Osteoblast (primary cell): ENCODE results near the gene NUP42. TPM values are rescaled to one million over a fixed set of nuclear protein-coding genes. Genes with fewer than 3 reads are reported as not detected.
A peak's percentile ranks its signal among the peaks of the same experiment; 100 is the strongest.
"Not testable (repeated sequence)": the region's sequence is repeated elsewhere in the genome, so short reads cannot be mapped to it uniquely, and the experiment has no call there.

Source experiments
- DNase-seq: peaks from one replicate; pipeline ENCODE4 v3.0.0; 2011; ENCODE audit warnings: low spot score, mixed read lengths; ENCODE audit not compliant: insufficient read length; ENCODE audit errors: missing footprints
- H2AFZ ChIP-seq: 2 replicates; pipeline ENCODE4 v1.6.0; 2011; ENCODE audit warnings: mild to moderate bottlenecking, low read length
- H3K27ac ChIP-seq: 2 replicates; pipeline ENCODE4 v1.5.1; 2011; ENCODE audit warnings: mild to moderate bottlenecking, low read depth, low read length, moderate library complexity
- H3K27me3 ChIP-seq: 2 replicates; pipeline ENCODE4 v1.6.0; 2012; ENCODE audit warnings: mild to moderate bottlenecking, control low read depth, inconsistent platforms, low read length, moderate library complexity; ENCODE audit not compliant: insufficient read depth
- H3K36me3 ChIP-seq: 2 replicates; pipeline ENCODE4 v1.5.1; 2011; ENCODE audit warnings: mild to moderate bottlenecking, low read length, control low read depth, moderate library complexity; ENCODE audit not compliant: insufficient read depth
- H3K4me1 ChIP-seq: 2 replicates; pipeline ENCODE4 v1.5.1; 2011; ENCODE audit warnings: mild to moderate bottlenecking, low read length, control low read depth, moderate library complexity; ENCODE audit not compliant: insufficient read depth
- H3K4me2 ChIP-seq: 2 replicates; pipeline ENCODE4 v1.6.0; 2011; ENCODE audit warnings: mild to moderate bottlenecking, low read length; ENCODE audit not compliant: insufficient read depth
- H3K4me3 ChIP-seq: fragments of 200-600 bp; sonication (generic); 3 replicates; pipeline ENCODE4 v1.5.1; 2012; ENCODE audit warnings: mild to moderate bottlenecking, low read length, inconsistent platforms; ENCODE audit not compliant: insufficient read depth
- H3K79me2 ChIP-seq: 2 replicates; pipeline ENCODE4 v1.6.0; 2012; ENCODE audit warnings: mild to moderate bottlenecking, low read length, control low read depth, inconsistent platforms; ENCODE audit not compliant: insufficient read depth
- H3K9me3 ChIP-seq: 2 replicates; pipeline ENCODE4 v1.5.1; 2011; ENCODE audit warnings: low read depth, low read length, control low read depth
- H4K20me1 ChIP-seq: 2 replicates; pipeline ENCODE4 v1.6.0; 2012; ENCODE audit warnings: mild to moderate bottlenecking, low read length, control low read depth; ENCODE audit not compliant: insufficient read depth
- total RNA-seq: library from RNA; depleted of rRNA; stranded (reverse); fragments of >200 nt; gene quantifications from 2 replicates; pipeline ENCODE4 v1.2.3, GENCODE V29; 2012
- TF ChIP-seq, protein P1 (sequence below): IDR thresholded peaks from 2 replicates; pipeline ENCODE4 v1.5.1; 2011; ENCODE audit warnings: mild to moderate bottlenecking, low read depth, low read length, moderate library complexity; ENCODE audit errors: extremely low read depth

The NUP42 gene
- total RNA-seq, 1 donor = 22.4 TPM

DNA sequence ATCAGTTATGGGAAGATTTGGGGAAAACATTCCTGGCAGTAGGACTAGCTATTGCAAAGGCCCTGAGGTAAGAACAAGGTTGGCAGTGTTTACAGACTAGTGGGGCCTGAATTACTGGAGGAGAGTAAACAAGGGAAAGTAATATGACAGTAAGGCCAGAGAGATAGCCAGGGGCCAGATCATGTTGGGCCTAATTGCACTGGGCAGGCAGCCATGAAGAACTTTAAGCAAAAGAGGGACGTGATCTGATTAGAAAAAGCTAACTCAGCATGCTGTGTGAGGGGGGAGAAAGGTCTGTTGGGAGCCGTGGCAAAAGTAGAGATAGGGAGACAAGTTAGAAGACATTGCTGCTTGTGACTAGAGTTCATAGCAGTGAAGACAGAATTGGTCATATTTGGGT is 9.2 kb downstream of the NUP42 start:
- no peaks in the 10 kb centered on the region for H4K20me1 ChIP-seq
- no peaks in the 10 kb centered on the region for H3K27me3 ChIP-seq
- H3K27ac ChIP-seq = no peak overlapping the region
- no peak overlapping the region for H3K4me2 ChIP-seq
- no peak overlapping the region for H2AFZ ChIP-seq
- H3K36me3 ChIP-seq = peaks cover 49% of the 10 kb centered on the region
- no peaks in the 10 kb centered on the region for H3K9me3 ChIP-seq
- H3K4me3 ChIP-seq = no peak overlapping the region
- H3K79me2 ChIP-seq = peaks cover 30% of the 10 kb centered on the region
- TF ChIP-seq, protein P1, sequence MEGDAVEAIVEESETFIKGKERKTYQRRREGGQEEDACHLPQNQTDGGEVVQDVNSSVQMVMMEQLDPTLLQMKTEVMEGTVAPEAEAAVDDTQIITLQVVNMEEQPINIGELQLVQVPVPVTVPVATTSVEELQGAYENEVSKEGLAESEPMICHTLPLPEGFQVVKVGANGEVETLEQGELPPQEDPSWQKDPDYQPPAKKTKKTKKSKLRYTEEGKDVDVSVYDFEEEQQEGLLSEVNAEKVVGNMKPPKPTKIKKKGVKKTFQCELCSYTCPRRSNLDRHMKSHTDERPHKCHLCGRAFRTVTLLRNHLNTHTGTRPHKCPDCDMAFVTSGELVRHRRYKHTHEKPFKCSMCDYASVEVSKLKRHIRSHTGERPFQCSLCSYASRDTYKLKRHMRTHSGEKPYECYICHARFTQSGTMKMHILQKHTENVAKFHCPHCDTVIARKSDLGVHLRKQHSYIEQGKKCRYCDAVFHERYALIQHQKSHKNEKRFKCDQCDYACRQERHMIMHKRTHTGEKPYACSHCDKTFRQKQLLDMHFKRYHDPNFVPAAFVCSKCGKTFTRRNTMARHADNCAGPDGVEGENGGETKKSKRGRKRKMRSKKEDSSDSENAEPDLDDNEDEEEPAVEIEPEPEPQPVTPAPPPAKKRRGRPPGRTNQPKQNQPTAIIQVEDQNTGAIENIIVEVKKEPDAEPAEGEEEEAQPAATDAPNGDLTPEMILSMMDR = no peak
- no peaks in the 10 kb centered on the region for H3K4me1 ChIP-seq
- no peak for DNase-seq

DNA sequence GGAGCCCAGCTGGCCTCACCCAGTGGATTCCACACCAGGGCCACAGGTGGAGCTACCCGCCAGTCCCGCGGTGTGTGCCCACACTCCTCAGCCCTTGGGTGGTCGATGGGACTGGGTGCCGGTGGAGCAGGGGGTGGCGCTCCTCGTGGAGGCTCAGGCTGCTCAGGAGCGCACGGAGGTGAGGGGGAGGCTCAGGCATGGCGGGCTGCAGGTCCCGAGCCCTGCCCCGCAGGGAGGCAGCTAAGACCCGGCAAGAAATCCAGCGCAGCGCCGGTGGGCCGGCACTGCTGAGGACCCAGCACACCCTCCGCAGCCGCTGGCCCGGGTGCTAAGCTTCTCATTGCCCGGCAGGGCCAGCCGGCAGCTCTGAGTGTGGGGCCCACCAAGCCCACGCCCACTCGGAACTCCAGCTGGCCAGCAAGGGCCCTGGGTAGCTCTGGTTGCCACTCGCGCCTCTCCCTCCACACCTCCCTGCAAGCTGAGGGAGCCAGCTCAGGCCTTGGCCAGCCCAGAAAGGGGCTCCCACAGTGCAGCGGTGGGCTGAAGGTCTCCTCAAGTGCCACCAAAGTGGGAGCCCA is 11.9 kb downstream of the NUP42 start:
- H3K27ac ChIP-seq, H3K9me3 ChIP-seq, H4K20me1 ChIP-seq, H3K4me1 ChIP-seq, DNase-seq, H3K4me3 ChIP-seq, H3K4me2 ChIP-seq, H2AFZ ChIP-seq, H3K27me3 ChIP-seq: not testable (repeated sequence)
- Histone ChIP-seq H3K79me2 (peaks cover 16% of the 10 kb centered on the region), H3K36me3 (peaks cover 42% of the 10 kb centered on the region)

DNA sequence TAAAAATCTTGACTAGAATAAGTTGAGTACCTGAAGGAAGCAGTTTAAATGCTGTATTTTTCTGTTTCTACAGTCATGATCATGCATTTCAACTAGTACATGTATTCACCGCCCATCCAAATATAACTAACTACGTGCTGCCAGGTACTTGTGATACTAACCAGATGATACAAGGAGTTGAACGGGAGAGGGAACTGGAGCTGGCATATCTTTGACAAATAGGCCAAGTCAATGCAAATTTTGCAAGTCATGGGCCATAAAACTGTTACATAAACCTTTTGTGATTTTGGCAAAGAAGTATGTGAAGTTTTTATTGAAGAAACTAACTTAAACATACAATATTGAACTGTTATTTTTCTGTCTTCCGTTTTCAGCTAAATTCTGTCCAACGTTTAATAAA is 14.5 kb downstream of the NUP42 start:
- DNase-seq = peak; percentile 29
- no peaks in the 10 kb centered on the region for H4K20me1 ChIP-seq
- H3K27ac ChIP-seq = no peak overlapping the region
- H2AFZ ChIP-seq = no peak overlapping the region
- no peaks in the 10 kb centered on the region for H3K9me3 ChIP-seq
- no peaks in the 10 kb centered on the region for H3K4me1 ChIP-seq
- H3K79me2 ChIP-seq = no peaks in the 10 kb centered on the region
- H3K36me3 ChIP-seq = peaks cover 53% of the 10 kb centered on the region
- no peaks in the 10 kb centered on the region for H3K27me3 ChIP-seq
- H3K4me2 ChIP-seq = no peak overlapping the region
- H3K4me3 ChIP-seq = no peak overlapping the region
- TF ChIP-seq, protein P1 = no peak

DNA sequence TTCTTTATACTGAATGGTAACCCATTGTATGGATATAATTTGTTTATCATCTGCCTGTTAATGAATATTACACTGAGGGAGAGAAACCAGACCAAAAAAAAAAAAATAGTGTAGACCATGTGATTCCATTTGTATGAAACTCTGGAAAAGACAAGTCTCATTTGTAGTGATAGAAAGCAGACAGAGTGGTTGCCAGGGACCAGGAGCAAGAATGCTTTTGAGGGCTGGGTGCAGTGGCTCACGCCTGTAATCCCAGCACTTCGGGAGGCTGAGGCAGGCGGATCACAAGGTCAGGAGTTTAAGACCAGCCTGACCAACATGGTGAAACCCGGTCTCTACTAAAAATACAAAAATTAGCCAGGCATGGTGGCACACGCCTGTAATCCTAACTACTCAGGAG is 15.9 kb downstream of the NUP42 start:
- H3K4me1 ChIP-seq, H3K4me2 ChIP-seq, H3K4me3 ChIP-seq, H4K20me1 ChIP-seq, H3K27me3 ChIP-seq, H3K79me2 ChIP-seq, H3K9me3 ChIP-seq, DNase-seq, H3K27ac ChIP-seq, H2AFZ ChIP-seq: not testable (repeated sequence)
- H3K36me3 ChIP-seq = peaks cover 53% of the 10 kb centered on the region

DNA sequence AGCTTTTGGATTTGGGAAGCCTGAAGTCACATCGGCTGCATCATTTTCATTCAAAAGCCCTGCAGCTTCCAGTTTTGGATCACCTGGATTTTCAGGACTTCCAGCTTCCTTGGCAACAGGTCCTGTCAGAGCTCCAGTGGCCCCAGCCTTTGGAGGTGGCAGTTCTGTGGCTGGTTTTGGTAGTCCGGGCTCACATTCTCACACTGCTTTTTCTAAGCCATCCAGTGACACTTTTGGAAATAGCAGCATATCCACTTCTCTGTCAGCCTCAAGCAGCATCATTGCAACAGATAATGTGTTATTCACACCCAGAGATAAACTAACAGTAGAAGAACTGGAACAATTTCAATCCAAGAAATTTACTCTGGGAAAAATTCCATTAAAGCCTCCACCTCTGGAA is 18.5 kb downstream of the NUP42 start:
- no peaks in the 10 kb centered on the region for H4K20me1 ChIP-seq
- H3K27ac ChIP-seq = no peak overlapping the region
- no peaks in the 10 kb centered on the region for H3K9me3 ChIP-seq
- H3K4me1 ChIP-seq = no peaks in the 10 kb centered on the region
- H3K79me2 ChIP-seq = no peaks in the 10 kb centered on the region
- H3K4me2 ChIP-seq = no peak overlapping the region
- H3K27me3 ChIP-seq = no peaks in the 10 kb centered on the region
- TF ChIP-seq, protein P1 = no peak
- no peak overlapping the region for H3K4me3 ChIP-seq
- no peak overlapping the region for H2AFZ ChIP-seq
- DNase-seq = no peak
- peaks cover 52% of the 10 kb centered on the region for H3K36me3 ChIP-seq
